ENCODE data around the gene SH2D2A.

SH2D2A gene

DNA sequence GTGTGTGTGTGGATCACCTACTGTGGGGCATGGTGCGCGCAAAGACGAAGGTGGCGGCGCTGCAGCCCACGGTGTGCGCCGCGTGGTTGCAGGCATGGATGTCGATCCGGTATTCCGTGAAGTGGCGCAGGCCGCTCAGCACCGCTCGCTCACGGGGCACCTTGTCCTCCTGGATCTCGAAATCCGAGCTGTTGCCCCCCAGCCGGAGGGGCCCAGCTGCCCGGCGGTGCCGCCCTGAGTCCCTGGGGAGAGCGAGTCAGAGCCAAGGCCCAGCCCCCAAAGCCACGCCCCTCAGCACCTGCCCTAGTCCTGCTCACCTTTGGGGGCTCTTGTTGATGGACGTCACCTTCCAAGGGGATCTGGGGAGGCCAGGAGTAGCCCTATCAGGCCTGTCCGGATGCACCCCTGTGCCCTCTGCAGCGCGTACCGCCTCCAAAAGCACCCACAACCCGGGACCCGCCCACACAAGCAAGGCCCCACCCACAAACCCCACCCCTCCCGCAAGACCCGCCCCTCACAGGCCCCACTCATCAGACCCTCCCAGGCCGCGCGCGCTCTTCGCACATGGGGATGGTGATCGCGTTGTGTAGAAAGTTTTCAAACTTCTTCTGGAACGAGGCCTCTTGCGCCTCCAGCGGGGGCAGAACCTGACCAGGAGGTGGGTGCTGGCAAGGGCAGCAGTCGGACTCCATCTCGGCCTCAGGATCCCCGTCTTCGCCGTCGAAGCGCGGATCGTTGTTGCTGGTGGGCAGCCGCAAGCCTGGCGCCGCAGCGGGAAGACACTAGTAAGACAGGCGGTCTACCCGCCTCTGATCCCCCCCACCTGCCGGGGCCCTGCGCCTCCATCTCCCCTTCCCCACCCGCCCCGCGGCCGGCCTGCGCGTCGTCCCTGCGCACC, 28.7 kb upstream of the SH2D2A start:
- H3K27me3 ChIP-seq (ENCODE audit: insufficient read depth, poor library complexity, severe bottlenecking): peaks cover 58% of the 10 kb centered on the region
- DNase-seq (ENCODE audit: low read depth in 1 of 2, low spot score in 1 of 2): no peak
- no peak overlapping the region for H3K27ac ChIP-seq (replicated peaks)
- no peak for TF ChIP-seq SPI1 (IDR thresholded peaks at IDR 0.05; ENCODE audit: borderline replicate concordance, low read depth)
- H3K4me3 ChIP-seq (replicated peaks; ENCODE audit: insufficient read depth, low read length): no peak overlapping the region

DNA sequence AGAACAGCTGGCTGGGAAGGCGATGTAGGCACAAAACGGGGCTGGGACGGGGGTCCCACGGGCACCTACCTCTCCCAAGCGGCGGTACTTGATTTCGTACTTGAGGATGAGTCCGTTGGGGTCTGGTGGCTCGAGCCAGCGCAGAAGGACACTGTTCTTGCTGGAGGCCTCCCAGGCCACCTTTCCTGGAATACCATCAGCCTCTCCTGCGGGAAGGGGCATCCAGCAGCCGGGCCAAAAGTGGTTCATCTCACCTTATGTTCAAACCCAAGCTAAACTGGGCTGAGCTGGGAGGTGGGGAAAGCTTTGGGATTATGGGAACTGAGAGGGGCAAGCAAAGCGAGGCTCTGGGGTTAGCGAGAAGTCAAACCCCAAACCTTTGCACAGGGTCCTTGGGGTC, 28.0 kb upstream of the SH2D2A start:
- peaks cover 58% of the 10 kb centered on the region for H3K27me3 ChIP-seq (ENCODE audit: insufficient read depth, poor library complexity, severe bottlenecking)
- H3K4me3 ChIP-seq (replicated peaks; ENCODE audit: insufficient read depth, low read length): no peak overlapping the region
- no peak for DNase-seq (ENCODE audit: low read depth in 1 of 2, low spot score in 1 of 2)
- no peak overlapping the region for H3K27ac ChIP-seq (replicated peaks)
- TF ChIP-seq GABPA (IDR thresholded peaks at IDR 0.05; ENCODE audit: low read depth): no peak
- TF ChIP-seq CTCF (IDR thresholded peaks at IDR 0.05; ENCODE audit: insufficient read depth, low read length): no peak
- TF ChIP-seq SPI1 (IDR thresholded peaks at IDR 0.05; ENCODE audit: borderline replicate concordance, low read depth): no peak
- no peak for TF ChIP-seq POLR2AphosphoS5 (IDR thresholded peaks at IDR 0.05; ENCODE audit: low read depth)
- TF ChIP-seq, protein P1, sequence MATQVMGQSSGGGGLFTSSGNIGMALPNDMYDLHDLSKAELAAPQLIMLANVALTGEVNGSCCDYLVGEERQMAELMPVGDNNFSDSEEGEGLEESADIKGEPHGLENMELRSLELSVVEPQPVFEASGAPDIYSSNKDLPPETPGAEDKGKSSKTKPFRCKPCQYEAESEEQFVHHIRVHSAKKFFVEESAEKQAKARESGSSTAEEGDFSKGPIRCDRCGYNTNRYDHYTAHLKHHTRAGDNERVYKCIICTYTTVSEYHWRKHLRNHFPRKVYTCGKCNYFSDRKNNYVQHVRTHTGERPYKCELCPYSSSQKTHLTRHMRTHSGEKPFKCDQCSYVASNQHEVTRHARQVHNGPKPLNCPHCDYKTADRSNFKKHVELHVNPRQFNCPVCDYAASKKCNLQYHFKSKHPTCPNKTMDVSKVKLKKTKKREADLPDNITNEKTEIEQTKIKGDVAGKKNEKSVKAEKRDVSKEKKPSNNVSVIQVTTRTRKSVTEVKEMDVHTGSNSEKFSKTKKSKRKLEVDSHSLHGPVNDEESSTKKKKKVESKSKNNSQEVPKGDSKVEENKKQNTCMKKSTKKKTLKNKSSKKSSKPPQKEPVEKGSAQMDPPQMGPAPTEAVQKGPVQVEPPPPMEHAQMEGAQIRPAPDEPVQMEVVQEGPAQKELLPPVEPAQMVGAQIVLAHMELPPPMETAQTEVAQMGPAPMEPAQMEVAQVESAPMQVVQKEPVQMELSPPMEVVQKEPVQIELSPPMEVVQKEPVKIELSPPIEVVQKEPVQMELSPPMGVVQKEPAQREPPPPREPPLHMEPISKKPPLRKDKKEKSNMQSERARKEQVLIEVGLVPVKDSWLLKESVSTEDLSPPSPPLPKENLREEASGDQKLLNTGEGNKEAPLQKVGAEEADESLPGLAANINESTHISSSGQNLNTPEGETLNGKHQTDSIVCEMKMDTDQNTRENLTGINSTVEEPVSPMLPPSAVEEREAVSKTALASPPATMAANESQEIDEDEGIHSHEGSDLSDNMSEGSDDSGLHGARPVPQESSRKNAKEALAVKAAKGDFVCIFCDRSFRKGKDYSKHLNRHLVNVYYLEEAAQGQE (IDR thresholded peaks at IDR 0.05; ENCODE audit: insufficient replicate concordance, low read depth): no peak

GRCh38 chr1:156844102-156844501, 27.5 kb upstream of the SH2D2A start:
- no peak for DNase-seq (ENCODE audit: low read depth in 1 of 2, low spot score in 1 of 2)
- TF ChIP-seq CTCF (IDR thresholded peaks at IDR 0.05; ENCODE audit: insufficient read depth, low read length) (no peak), POLR2AphosphoS5 (IDR thresholded peaks at IDR 0.05; ENCODE audit: low read depth) (no peak)
- TF ChIP-seq, protein P1 (IDR thresholded peaks at IDR 0.05; ENCODE audit: insufficient replicate concordance, low read depth): no peak
- Histone ChIP-seq H3K4me3 (replicated peaks; ENCODE audit: insufficient read depth, low read length) (no peak overlapping the region), H3K27me3 (ENCODE audit: insufficient read depth, poor library complexity, severe bottlenecking) (peaks cover 60% of the 10 kb centered on the region), H3K27ac (replicated peaks) (no peak overlapping the region)

- Histone ChIP-seq H3K4me3 (replicated peaks; ENCODE audit: insufficient read depth, low read length) (no peak overlapping the region), H3K27me3 (ENCODE audit: insufficient read depth, poor library complexity, severe bottlenecking) (peaks cover 50% of the 10 kb centered on the region), H3K27ac (replicated peaks) (no peak overlapping the region)
- no peak for DNase-seq (ENCODE audit: low read depth in 1 of 2, low spot score in 1 of 2)
- TF ChIP-seq POLR2AphosphoS5 (IDR thresholded peaks at IDR 0.05; ENCODE audit: low read depth) (no peak), GABPA (IDR thresholded peaks at IDR 0.05; ENCODE audit: low read depth) (no peak), CTCF (IDR thresholded peaks at IDR 0.05; ENCODE audit: insufficient read depth, low read length) (no peak), SPI1 (IDR thresholded peaks at IDR 0.05; ENCODE audit: borderline replicate concordance, low read depth) (no peak)
- TF ChIP-seq, protein P1 (IDR thresholded peaks at IDR 0.05; ENCODE audit: insufficient replicate concordance, low read depth): no peak
These were observed 26.1 kb upstream of the SH2D2A start for GRCh38 chr1:156842618-156843300.
